Fibroblast of skin of right quadriceps (primary cell): ENCODE results near the gene HLA-B.

Source experiments
- DNase-seq: peaks from one replicate; pipeline ENCODE4 v3.0.0-alpha.2; 2013

HLA-B gene

GRCh38 chr6:31351401-31352309 lies 5.3 kb downstream of the HLA-B start:
- DNase-seq = no peak

- DNase-seq = no peak
Measured at GRCh38 chr6:31351033-31351380, 6.0 kb downstream of the HLA-B start.

GRCh38 chr6:31350196-31351032 lies 6.6 kb downstream of the HLA-B start:
- no peak for DNase-seq

GRCh38 chr6:31349301-31349700 lies 7.7 kb downstream of the HLA-B start:
- no peak for DNase-seq

- DNase-seq = no peak
Measured at GRCh38 chr6:31345026-31345730, 11.8 kb downstream of the HLA-B start.

GRCh38 chr6:31340228-31340627 lies 16.8 kb downstream of the HLA-B start:
- no peak for DNase-seq

- DNase-seq = no peak
Measured at GRCh38 chr6:31339210-31339609, 17.8 kb downstream of the HLA-B start.

GRCh38 chr6:31336896-31337496 lies 20.0 kb downstream of the HLA-B start:
- no peak for DNase-seq

- no peak for DNase-seq
Measured at GRCh38 chr6:31332637-31333602, 24.1 kb downstream of the HLA-B start.

- no peak for DNase-seq
Measured at GRCh38 chr6:31328355-31328960, 28.5 kb downstream of the HLA-B start.

- no peak for DNase-seq
Measured at GRCh38 chr6:31321820-31322219, 35.2 kb downstream of the HLA-B start.

GRCh38 chr6:31321005-31321707 lies 35.8 kb downstream of the HLA-B start:
- DNase-seq = no peak

GRCh38 chr6:31317036-31317435 lies 39.9 kb downstream of the HLA-B start:
- DNase-seq = no peak

GRCh38 chr6:31309641-31310040 lies 47.3 kb downstream of the HLA-B start:
- DNase-seq = no peak

GRCh38 chr6:31308845-31309175 lies 48.2 kb downstream of the HLA-B start:
- DNase-seq = no peak

- DNase-seq = no peak
Measured at GRCh38 chr6:31308050-31308844, 48.7 kb downstream of the HLA-B start.

GRCh38 chr6:31307669-31308049 lies 49.3 kb downstream of the HLA-B start:
- no peak for DNase-seq

GRCh38 chr6:31305703-31306219 lies 51.2 kb downstream of the HLA-B start:
- no peak for DNase-seq

GRCh38 chr6:31304683-31305082 lies 52.3 kb downstream of the HLA-B start:
- DNase-seq = no peak
